AG10803 (cell line): ENCODE measurements around the gene CFH.

Experiments used
- DNase-seq: peaks from one replicate; pipeline ENCODE4 v3.0.0; 2010; ENCODE audit warnings: low read depth
- H3K4me3 ChIP-seq: 2 replicates; pipeline ENCODE4 v1.5.1; 2011; ENCODE audit warnings: mild to moderate bottlenecking, low read length, control low read depth
- TF ChIP-seq, protein P1 (sequence below): conservative IDR thresholded peaks from 2 replicates; pipeline ENCODE4 v1.5.1; 2011; ENCODE audit warnings: mild to moderate bottlenecking, low read length, control low read depth, inconsistent platforms

The CFH gene

DNA sequence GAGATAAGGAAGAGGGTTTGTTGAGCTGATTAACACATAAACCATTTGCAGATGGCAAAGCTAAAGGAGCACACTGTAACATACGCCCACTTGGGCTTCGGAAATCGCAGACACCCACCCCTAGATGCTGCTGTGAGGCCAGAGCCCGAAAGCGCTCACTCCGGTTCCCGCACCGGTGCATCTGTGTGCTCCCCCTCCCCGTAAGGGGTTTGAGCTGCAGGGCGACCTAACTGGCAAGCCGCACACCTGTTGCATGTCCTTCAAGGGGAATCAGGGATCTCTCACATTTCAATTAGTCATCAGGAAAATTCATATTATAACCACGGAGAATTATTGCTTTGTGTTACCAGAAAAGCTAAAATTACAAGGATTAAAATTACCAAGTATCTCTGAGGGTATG is 1.4 kb upstream of the CFH start:
- no peak overlapping the region for H3K4me3 ChIP-seq
- TF ChIP-seq, protein P1, sequence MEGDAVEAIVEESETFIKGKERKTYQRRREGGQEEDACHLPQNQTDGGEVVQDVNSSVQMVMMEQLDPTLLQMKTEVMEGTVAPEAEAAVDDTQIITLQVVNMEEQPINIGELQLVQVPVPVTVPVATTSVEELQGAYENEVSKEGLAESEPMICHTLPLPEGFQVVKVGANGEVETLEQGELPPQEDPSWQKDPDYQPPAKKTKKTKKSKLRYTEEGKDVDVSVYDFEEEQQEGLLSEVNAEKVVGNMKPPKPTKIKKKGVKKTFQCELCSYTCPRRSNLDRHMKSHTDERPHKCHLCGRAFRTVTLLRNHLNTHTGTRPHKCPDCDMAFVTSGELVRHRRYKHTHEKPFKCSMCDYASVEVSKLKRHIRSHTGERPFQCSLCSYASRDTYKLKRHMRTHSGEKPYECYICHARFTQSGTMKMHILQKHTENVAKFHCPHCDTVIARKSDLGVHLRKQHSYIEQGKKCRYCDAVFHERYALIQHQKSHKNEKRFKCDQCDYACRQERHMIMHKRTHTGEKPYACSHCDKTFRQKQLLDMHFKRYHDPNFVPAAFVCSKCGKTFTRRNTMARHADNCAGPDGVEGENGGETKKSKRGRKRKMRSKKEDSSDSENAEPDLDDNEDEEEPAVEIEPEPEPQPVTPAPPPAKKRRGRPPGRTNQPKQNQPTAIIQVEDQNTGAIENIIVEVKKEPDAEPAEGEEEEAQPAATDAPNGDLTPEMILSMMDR = no peak
- no peak for DNase-seq

DNA sequence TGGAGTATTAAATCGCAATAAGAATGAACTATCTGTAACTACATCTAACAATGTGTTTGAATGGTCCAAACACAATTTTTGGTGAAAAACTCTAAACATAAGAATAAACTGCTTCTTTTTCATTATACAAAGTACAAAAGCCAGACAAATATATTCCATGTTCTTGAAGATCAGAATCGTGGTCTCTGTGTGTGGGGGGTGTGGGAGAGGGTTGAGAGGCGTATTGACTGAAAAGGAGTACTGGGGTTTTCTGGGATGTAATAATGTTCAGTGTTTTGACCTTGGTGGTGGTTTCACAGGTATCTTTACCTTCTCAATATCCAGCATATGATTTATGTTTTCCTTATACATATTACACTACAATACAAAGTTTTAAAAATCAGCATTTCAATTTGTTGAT is 764 bp upstream of the CFH start:
- H3K4me3 ChIP-seq = no peak overlapping the region
- TF ChIP-seq, protein P1 = no peak
- DNase-seq = no peak

DNA sequence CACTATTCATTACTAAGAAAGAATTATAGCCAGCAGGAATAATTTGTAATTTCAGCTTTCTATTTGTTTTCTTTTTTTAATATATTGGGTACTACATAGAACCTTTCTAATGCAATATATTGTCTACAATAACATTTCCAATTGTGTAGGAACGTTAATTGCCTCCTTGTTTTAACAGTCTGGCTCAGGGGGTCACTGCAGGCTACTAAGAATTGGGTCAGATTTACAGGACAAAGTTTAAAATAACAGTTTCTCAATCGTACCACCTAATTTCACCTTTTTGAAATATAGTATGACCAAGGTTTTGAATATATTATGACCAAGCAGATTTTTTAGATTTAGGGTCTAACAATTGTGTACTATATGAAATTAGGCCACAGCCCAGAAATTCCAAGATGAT is 2.4 kb downstream of the CFH start:
- no peak overlapping the region for H3K4me3 ChIP-seq
- no peak for DNase-seq

DNA sequence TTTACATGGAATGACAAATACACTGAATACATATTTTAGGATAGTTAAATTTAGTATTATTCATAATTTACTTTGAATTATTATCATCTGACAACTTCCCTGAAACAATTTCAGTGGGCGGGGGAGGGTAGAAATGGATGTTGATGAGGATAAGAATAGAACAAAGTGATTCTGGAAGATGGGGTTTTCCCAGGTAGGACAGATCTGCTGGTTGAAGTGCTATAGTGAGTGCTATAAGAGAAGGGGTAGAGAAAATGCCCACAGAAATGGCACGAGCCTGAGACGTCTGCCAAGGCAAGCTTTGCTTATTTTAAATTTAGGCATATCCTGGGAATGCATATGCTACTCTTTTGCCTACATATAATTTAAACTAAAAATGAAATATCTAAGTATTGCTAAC is 3.2 kb downstream of the CFH start:
- no peak for DNase-seq
- TF ChIP-seq, protein P1 = no peak
- H3K4me3 ChIP-seq = no peak overlapping the region

More for the DNA sequence above, 2.4 kb downstream of the CFH start:
- TF ChIP-seq, protein P1 = no peak

DNA sequence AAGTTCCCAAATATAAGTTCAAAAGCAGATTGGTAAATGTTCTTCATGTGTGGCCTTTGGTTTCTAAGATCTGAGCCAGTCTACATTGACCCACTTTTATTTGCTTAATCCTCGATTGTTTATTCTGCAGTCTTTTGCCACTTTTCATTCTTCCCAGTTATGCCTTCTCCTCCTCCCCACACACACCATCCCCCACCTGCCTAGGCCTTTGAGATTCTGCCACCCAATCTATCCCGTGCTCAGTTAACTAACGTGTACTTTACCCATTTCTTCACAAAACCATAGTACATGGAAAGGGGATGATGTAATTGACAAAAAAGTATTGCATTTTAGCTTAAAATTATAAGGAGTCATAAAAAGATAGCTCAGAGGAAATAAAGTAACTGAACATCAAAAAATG is 3.7 kb downstream of the CFH start:
- H3K4me3 ChIP-seq = no peak overlapping the region
- DNase-seq = no peak

DNA sequence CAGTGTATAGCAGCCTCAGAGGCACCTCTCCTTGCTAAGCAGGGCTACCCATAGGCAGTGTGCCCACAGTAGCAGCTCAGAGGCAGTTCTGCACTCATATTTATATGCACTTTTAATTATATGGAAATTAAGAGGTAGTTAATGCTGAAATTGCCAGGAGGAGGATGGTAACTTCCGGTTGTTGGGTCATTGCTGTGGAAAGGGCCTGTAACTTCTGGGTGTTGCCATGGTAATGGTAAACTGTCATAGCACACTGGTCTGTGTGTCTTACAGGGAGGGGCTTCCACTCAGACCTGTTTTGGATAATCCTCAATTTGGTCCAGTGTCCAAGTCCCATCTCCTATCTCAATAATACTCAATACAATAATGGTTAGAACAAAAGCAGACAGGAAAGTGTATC is 7.6 kb downstream of the CFH start:
- DNase-seq = peak; percentile 11
- TF ChIP-seq, protein P1 = no peak
- H3K4me3 ChIP-seq = no peak overlapping the region

More for the DNA sequence above, 3.7 kb downstream of the CFH start:
- TF ChIP-seq, protein P1 = no peak

DNA sequence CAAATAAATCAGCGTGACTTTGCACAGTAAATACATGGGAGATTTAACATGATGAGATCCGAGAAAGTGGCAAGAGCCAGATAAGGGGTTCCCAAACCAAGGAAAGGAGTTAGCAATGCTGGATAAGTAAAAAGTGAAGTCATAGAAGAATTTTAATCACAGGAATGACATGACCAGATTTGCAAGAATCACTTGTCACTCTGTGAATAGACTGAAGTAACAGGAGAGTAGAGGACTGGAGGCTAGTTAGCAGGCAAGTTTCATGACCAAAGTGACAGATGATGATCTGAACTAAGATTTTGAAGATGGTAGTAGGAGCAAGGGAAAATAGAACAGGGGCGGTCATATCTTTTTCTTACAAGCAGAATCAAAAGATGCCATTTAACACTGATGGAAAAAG is 8.4 kb downstream of the CFH start:
- TF ChIP-seq, protein P1 = no peak
- no peak overlapping the region for H3K4me3 ChIP-seq
- DNase-seq = no peak
